HG03439 (cell line): ENCODE results near the gene SAT1.

Source experiments
- ATAC-seq: cut with Tn5 transposase; IDR thresholded peaks from one replicate; pipeline ENCODE4 v1.9.1; 2021; ENCODE audit warnings: mild to moderate bottlenecking, moderate library complexity; ENCODE audit not compliant: unreplicated experiment

The SAT1 gene

DNA sequence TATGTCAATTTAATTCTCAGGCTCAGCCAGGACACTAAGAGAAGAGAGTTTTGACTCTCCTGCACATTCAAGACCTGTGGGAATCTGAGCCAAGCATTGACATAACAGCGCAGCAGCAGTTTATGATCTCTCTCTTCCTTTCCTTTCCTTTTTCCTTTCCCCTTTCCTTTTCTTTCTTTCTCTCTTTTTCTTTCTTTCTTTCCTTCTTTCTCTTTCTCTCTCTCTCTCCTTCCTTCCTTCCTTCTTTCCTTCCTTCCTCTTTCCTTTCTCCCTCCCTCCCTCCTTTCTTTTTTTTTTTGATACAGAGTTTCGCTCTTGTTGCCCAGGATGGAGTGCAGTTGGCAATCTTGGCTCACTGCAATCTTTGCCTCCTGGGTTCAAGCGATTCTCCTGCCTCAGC, 21.6 kb downstream of the SAT1 start:
- ATAC-seq: no peak

- ATAC-seq: no peak
Observed at GRCh38 chrX:23805389-23805788, 22.4 kb downstream of the SAT1 start.

DNA sequence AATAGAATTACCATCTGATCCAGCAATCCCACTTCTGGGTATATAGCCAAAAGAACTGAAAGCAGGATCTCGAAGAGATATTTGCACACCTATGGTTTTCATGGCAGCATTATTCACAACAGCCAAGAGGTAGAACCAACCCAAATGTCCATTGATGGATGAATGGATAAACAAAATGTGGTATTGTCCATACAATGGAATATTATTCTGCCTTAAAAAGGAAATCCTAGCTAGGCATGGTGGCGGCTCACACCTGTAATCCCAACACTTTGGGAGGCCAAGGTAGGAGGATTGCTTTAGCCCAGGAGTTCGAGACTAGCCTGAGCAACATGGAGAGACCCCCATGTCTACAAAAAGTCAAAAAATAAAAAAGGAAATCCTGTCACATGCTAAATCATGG, 27.3 kb downstream of the SAT1 start:
- no peak for ATAC-seq

GRCh38 chrX:23811108-23811651, 28.2 kb downstream of the SAT1 start:
- ATAC-seq: no peak

DNA sequence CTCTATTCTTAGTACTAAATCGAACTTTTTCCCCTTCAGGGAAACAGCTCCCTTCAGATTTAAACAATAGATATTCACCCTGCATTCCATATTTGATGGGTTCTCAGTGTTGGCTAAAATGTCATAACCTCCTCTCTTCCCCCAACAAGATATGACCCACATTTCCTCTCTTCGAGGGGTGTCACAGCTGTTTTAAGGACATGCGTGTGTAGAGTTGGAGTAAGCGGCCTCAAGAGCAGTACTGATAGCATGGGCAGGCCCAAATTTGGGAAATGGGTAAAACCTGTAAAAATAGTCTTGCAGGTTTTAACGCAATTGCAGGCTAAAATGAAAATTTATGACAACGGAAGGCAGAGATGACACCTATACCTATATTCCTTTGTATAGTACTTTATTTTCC, 28.7 kb downstream of the SAT1 start:
- no peak for ATAC-seq

DNA sequence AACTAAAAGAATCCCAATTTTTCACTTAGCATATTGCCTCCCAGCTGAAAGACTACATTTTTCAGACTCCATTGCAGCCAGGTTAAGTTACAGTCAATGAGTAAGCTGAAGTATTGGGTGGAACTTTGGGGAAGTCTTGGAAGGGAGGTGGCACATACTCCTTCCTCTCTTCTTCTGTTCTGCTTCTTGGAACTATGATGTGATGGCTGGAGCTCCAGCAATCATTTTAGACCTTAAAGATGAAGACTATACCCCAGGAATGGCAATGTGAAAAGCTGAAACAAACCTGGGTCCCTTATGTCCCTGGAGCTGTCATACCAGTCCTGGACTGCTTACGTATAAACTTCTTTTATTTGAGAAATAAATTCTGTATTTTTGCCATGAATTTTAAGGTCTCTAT, 30.8 kb downstream of the SAT1 start:
- ATAC-seq: no peak

GRCh38 chrX:23815376-23815775, 32.4 kb downstream of the SAT1 start:
- no peak for ATAC-seq

DNA sequence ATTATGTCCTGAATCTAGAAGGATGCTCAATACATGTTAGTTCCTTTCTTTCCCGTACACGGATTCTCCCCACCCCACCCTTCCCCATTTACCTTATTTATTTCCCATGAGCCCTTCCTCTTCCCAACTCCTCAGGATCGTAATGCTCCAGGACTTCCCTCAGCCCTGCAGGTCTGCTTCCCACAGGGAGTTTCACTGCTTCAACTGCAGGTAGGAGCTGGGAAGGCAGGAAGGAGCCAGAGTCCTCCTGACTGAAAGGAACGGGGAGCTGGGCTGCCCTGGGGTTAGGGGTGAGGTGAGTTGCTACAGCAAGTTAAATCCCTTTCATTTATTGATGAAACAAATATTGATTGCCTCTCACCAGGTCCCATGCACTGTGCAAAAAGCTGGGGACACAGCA, 33.2 kb downstream of the SAT1 start:
- ATAC-seq: no peak

- no peak for ATAC-seq
Observed at GRCh38 chrX:23817979-23818336, 35.0 kb downstream of the SAT1 start.

DNA sequence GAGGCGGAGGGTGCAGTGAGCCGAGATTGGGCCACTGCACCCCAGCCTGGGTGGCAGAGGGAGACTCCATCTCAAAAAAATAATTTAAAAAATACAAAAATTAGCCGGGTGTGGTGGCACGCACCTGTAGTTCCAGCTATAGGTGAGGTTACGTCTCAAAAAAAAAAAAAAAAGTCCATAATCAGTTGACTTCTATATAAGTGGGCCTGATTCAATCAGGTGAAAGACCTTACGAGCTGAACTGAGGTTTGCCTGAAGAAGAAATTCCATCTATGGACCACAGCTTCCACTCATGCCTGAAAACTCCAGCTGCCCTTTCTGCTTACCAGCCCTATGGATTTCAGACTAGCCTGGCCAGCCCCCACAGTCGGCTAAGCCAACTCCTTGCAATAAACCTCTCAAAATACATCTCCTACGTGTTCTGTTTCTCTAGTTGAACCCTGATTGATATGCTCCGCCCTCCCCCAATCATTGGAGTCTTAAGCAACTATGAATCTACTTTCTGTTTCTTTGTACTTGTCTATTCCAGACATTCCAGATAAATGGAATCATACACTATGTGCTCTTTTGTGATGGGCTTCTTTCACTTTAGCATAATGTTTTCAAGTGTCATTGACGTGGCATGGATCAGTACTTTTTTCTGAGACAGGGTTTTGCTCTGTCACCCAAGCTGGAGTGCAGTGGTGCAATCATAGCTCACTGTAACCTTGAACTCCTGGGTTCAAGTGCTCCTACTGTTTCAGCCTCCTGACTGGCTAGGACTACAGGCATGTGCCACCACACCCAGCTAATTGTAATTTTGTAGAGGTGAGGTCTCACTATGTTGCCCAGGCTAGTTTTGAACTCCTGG, 36.6 kb downstream of the SAT1 start:
- no peak for ATAC-seq

- ATAC-seq: no peak
Observed at GRCh38 chrX:23820235-23820782, 37.3 kb downstream of the SAT1 start.

DNA sequence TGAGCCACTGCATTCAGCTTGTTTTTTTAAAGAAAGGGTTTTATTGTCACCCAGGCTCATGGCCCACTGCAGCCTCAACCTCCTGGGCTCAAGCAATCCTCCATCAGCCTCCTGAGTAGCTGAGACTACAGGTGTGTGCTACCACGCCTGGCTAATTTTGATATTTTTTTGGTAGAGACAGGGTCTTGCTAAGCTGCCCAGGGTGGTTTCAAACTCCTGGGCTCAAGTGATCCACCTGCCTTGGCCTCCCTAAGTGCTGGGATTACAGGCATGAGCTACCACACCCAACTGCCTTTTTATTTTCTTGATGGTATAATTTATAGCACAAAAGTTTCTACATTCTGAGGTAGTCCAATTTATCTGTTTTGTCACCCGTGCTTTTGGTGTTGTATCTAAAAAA, 38.9 kb downstream of the SAT1 start:
- no peak for ATAC-seq

DNA sequence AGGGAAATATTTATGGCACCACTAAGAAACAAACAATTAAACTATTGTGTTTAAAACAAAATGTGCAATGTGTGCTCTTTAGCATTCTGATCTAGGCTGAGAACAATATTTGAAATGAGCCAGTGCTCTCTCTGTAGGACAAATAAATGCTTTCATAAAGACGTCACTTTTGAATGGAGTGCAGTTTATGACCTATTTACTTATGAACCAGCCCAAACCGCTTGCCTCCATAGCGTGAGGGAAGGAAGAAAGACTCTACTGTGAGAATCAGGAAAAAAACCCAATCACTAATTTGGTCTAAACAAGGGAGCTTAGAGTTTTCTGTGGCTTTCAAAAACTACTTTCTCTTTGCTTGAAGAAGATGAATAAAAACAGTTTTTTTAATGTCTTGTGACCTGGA, 39.4 kb downstream of the SAT1 start:
- ATAC-seq: no peak

GRCh38 chrX:23822841-23823240, 39.9 kb downstream of the SAT1 start:
- no peak for ATAC-seq

DNA sequence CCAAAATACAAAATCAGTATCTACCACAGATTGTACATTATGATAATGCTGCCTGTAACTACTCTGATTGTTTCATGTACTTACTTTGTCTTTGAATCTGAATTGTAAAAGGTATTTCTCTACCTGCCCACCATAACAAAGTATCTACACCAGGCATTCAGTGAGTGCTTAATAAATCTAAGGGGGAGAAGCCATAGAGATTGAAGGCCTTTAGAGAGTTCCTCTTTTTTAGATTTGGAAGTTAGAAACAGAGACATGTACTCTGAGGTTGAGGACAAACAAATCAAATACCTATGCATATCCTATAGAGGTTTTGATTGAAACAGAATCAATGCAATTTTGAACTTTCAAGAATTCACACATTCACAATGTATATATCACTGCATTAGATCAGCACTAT, 42.7 kb downstream of the SAT1 start:
- no peak for ATAC-seq

DNA sequence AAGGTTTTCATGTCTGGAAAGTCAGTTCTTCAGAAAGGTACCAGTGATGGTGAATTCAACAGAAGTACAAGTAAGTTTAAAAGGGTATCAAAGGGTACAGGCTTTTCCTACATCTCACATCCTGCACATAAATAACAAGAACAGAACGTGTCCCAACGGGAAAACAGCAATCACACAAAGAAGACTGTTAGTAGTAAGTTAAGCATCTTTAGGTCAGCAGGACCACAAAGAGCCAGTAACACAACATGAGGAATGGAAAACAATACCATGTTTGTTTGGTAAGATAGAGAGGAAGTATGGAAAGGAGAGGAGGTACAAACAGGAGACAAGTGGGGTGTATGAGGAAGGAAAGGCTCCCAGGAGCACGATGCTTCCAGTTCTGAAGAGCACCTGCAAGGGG, 43.2 kb downstream of the SAT1 start:
- ATAC-seq: no peak

- no peak for ATAC-seq
Observed at GRCh38 chrX:23826653-23827052, 43.7 kb downstream of the SAT1 start.

- ATAC-seq: no peak
Observed at GRCh38 chrX:23828881-23829280, 45.9 kb downstream of the SAT1 start.

- no peak for ATAC-seq
Observed at GRCh38 chrX:23832721-23833120, 49.7 kb downstream of the SAT1 start.
